Stomach (tissue), 4 donors: ENCODE measurements around the gene MRPS18C.

Experiments
- CTCF ChIP-seq, 7 experiments: fragments of 450-650 bp in 4 of 7; fragments of 200-600 bp in 3 of 7; sonication (generic) in 3 of 7; IDR thresholded peaks; one replicate each; pipeline ENCODE4 v1.5.1; 2016 to 2019; ENCODE audit warnings: antibody characterized with exemption in 7 of 7, control low read depth in 2 of 7, mild to moderate bottlenecking in 1 of 7
- EP300 ChIP-seq: sonication (generic); formaldehyde crosslinking; IDR thresholded peaks from one replicate; pipeline ENCODE4 v1.6.1; 2017; ENCODE audit warnings: antibody characterized with exemption
- POLR2A ChIP-seq, 4 donors: fragments of 450-650 bp; IDR thresholded peaks; one replicate each; pipeline ENCODE4 v1.6.1; 2016; ENCODE audit warnings: antibody characterized with exemption in 4 of 4, control low read depth in 2 of 4, mild to moderate bottlenecking in 1 of 4, moderate library complexity in 1 of 4
- POLR2AphosphoS5 ChIP-seq, 3 donors: sonication (generic); formaldehyde crosslinking; IDR thresholded peaks; one replicate each; pipeline ENCODE4 v1.6.1; 2016; ENCODE audit warnings: antibody characterized with exemption in 3 of 3

- TF ChIP-seq CTCF (IDR thresholded peaks at IDR 0.05) = no peak
- TF ChIP-seq POLR2A (IDR thresholded peaks at IDR 0.05) = no peak
- no peak for TF ChIP-seq EP300
- TF ChIP-seq POLR2AphosphoS5 (IDR thresholded peaks at IDR 0.05) = no peak
These were observed 1.2 kb upstream of the MRPS18C start for GRCh38 chr4:83454686-83455085.
